CD14-positive monocyte (primary cell): ENCODE data around the gene KRT74. TPM values are rescaled to one million over a fixed set of nuclear protein-coding genes. Genes with fewer than 3 reads are reported as not detected.

Experiments used
- DNase-seq, 3 donors: peaks; one replicate each; pipeline ENCODE4 v3.0.0-alpha.2; 2011 to 2022
- H2AFZ ChIP-seq: 2 replicates; pipeline ENCODE4 v1.6.0; 2012; ENCODE audit warnings: mild to moderate bottlenecking, low read depth, low read length, inconsistent platforms; ENCODE audit not compliant: insufficient read depth, poor library complexity, severe bottlenecking
- H3K27ac ChIP-seq, 2 donors: 1 replicate in 1 of 2; 2 replicates in 1 of 2; pipeline ENCODE4 v1.5.1; 2012 to 2013; ENCODE audit warnings: low read length in 2 of 2, control low read depth in 1 of 2, inconsistent platforms in 1 of 2, low read depth in 1 of 2, mild to moderate bottlenecking in 1 of 2
- H3K27me3 ChIP-seq, 2 donors: one replicate each; pipeline versions ENCODE4 v1.6.0 to v1.6.1; 2011 to 2013; ENCODE audit warnings: low read length in 2 of 2; ENCODE audit not compliant: control insufficient read depth in 2 of 2, insufficient read depth in 2 of 2
- H3K36me3 ChIP-seq, 2 donors: replicated peaks in 1 of 2; 1 replicate in 1 of 2; 2 replicates in 1 of 2; pipeline versions ENCODE4 v1.5.1 to v1.6.1; 2012 to 2013; ENCODE audit warnings: low read length in 2 of 2, control low read depth in 1 of 2, inconsistent platforms in 1 of 2, mild to moderate bottlenecking in 1 of 2; ENCODE audit not compliant: insufficient read depth in 2 of 2, control insufficient read depth in 1 of 2
- H3K4me1 ChIP-seq, 2 donors: 1 replicate in 1 of 2; 2 replicates in 1 of 2; pipeline versions ENCODE4 v1.5.1 to v1.6.1; 2012 to 2013; ENCODE audit warnings: low read length in 2 of 2, control low read depth in 1 of 2, inconsistent platforms in 1 of 2, mild to moderate bottlenecking in 1 of 2, moderate library complexity in 1 of 2; ENCODE audit not compliant: insufficient read depth in 2 of 2, control insufficient read depth in 1 of 2
- H3K4me2 ChIP-seq: replicated peaks from 2 replicates; pipeline ENCODE3; 2012; ENCODE audit warnings: low read length, moderate library complexity, mild to moderate bottlenecking; ENCODE audit not compliant: poor library complexity, severe bottlenecking; ENCODE audit errors: extremely low read depth
- H3K4me3 ChIP-seq, 3 experiments: fragments of 200-600 bp in 1 of 3; sonication (generic) in 1 of 3; replicated peaks in 1 of 3; 1 replicate in 2 of 3; 2 replicates in 1 of 3; pipeline ENCODE4 v1.5.1; 2011 to 2013; ENCODE audit warnings: low read length in 3 of 3, mild to moderate bottlenecking in 3 of 3, control low read depth in 2 of 3, low read depth in 2 of 3, inconsistent platforms in 1 of 3, moderate library complexity in 1 of 3
- H3K79me2 ChIP-seq: 2 replicates; pipeline ENCODE4 v1.6.0; 2012; ENCODE audit warnings: mild to moderate bottlenecking, control low read depth, inconsistent platforms, low read length, moderate library complexity; ENCODE audit not compliant: insufficient read depth
- H3K9ac ChIP-seq: 2 replicates; pipeline ENCODE4 v1.6.0; 2017; ENCODE audit warnings: low read length, mild to moderate bottlenecking; ENCODE audit not compliant: insufficient read depth, poor library complexity, severe bottlenecking
- H3K9me3 ChIP-seq, 2 donors: replicated peaks in 1 of 2; 1 replicate in 1 of 2; 2 replicates in 1 of 2; pipeline versions ENCODE4 v1.5.1 to v1.6.1; 2012 to 2013; ENCODE audit warnings: low read length in 2 of 2, control low read depth in 1 of 2; ENCODE audit not compliant: control insufficient read depth in 1 of 2, insufficient read depth in 1 of 2
- H4K20me1 ChIP-seq: 2 replicates; pipeline ENCODE4 v1.6.0; 2012; ENCODE audit warnings: mild to moderate bottlenecking, low read length, control low read depth, moderate library complexity; ENCODE audit not compliant: insufficient read depth
- H3K27ac Mint-ChIP-seq, 7 donors: one replicate each; pipeline ENCODE4 v1.8.0; 2020; ENCODE audit warnings: mild to moderate bottlenecking in 7 of 7, mixed read lengths in 7 of 7, moderate library complexity in 6 of 7, inconsistent platforms in 2 of 7
- H3K27me3 Mint-ChIP-seq, 3 donors: one replicate each; pipeline ENCODE4 v1.8.0; 2021 to 2022; ENCODE audit warnings: low read depth in 3 of 3, mild to moderate bottlenecking in 3 of 3, mixed read lengths in 3 of 3, moderate library complexity in 3 of 3, inconsistent platforms in 1 of 3
- H3K36me3 Mint-ChIP-seq, 2 donors: one replicate each; pipeline ENCODE4 v1.8.0; 2020; ENCODE audit warnings: mixed read lengths in 2 of 2, inconsistent platforms in 1 of 2, mild to moderate bottlenecking in 1 of 2
- H3K4me1 Mint-ChIP-seq: one replicate; pipeline ENCODE4 v1.8.0; 2020; ENCODE audit warnings: mild to moderate bottlenecking, mixed read lengths
- H3K4me3 Mint-ChIP-seq, 2 donors: one replicate each; pipeline ENCODE4 v1.8.0; 2020; ENCODE audit warnings: mild to moderate bottlenecking in 2 of 2, mixed read lengths in 2 of 2, moderate library complexity in 1 of 2
- H3K9me3 Mint-ChIP-seq, 7 donors: one replicate each; pipeline ENCODE4 v1.8.0; 2020 to 2022; ENCODE audit warnings: mixed read lengths in 7 of 7, mild to moderate bottlenecking in 6 of 7, moderate library complexity in 6 of 7, inconsistent platforms in 2 of 7
- WGBS: methylation state at CpG from one replicate; pipeline ENCODE4 v1.1.5; 2013; ENCODE audit warnings: missing lambda C conversion rate; ENCODE audit not compliant: insufficient coverage; 5-methylcytosine and 5-hydroxymethylcytosine counted together
- intact Hi-C, 2 donors: fragments of 100-400 bp; cut with micrococcal nuclease; formaldehyde crosslinking; loops; one replicate each; pipeline versions ENCODE4 v1.15.0 to v1.15.1; 2023
- polyA plus RNA-seq, 3 donors: library from polyadenylated mRNA; depleted of rRNA in 1 of 3; unstranded in 2 of 3; stranded (reverse) in 1 of 3; fragments of 300-500 nt in 2 of 3; fragments of >200 nt in 1 of 3; fragmentation: Illumina TruSeq in 2 of 3; gene quantifications; 1 replicate in 2 of 3; 2 replicates in 1 of 3; pipeline ENCODE4 v1.2.3, GENCODE V29; 2012 to 2021
- TF ChIP-seq, protein P1 (sequence below): fragments of 200-600 bp; IDR thresholded peaks from one replicate; pipeline ENCODE4 v1.8.0; 2022; ENCODE audit warnings: antibody characterized with exemption, mild to moderate bottlenecking

KRT74 gene
- polyA plus RNA-seq, 3 donors: not detected

GRCh38 chr12:52604859-52605258, 31.2 kb upstream of the KRT74 start:
- H3K27ac Mint-ChIP-seq: no peak overlapping the region
- H3K4me3 Mint-ChIP-seq: no peak overlapping the region
- peaks cover 0 to 11% (median 5%) of the 10 kb centered on the region in 7 donors for H3K9me3 Mint-ChIP-seq
- Histone ChIP-seq H3K36me3 (no peaks in the 10 kb centered on the region), H3K27ac (no peak overlapping the region), H4K20me1 (no peaks in the 10 kb centered on the region), H3K27me3 (peaks cover 14 to 21% of the 10 kb centered on the region in 2 donors), H2AFZ (no peak overlapping the region), H3K4me2 (no peak overlapping the region), H3K9me3 (peaks cover 0 to 5% of the 10 kb centered on the region in 2 donors), H3K79me2 (no peaks in the 10 kb centered on the region), H3K9ac (no peak overlapping the region), H3K4me3 (no peak overlapping the region), H3K4me1 (no peaks in the 10 kb centered on the region)
- intact Hi-C loops: no loop called here
- H3K4me1 Mint-ChIP-seq: no peaks in the 10 kb centered on the region
- no peaks in the 10 kb centered on the region for H3K36me3 Mint-ChIP-seq
- TF ChIP-seq, protein P1, sequence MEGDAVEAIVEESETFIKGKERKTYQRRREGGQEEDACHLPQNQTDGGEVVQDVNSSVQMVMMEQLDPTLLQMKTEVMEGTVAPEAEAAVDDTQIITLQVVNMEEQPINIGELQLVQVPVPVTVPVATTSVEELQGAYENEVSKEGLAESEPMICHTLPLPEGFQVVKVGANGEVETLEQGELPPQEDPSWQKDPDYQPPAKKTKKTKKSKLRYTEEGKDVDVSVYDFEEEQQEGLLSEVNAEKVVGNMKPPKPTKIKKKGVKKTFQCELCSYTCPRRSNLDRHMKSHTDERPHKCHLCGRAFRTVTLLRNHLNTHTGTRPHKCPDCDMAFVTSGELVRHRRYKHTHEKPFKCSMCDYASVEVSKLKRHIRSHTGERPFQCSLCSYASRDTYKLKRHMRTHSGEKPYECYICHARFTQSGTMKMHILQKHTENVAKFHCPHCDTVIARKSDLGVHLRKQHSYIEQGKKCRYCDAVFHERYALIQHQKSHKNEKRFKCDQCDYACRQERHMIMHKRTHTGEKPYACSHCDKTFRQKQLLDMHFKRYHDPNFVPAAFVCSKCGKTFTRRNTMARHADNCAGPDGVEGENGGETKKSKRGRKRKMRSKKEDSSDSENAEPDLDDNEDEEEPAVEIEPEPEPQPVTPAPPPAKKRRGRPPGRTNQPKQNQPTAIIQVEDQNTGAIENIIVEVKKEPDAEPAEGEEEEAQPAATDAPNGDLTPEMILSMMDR: no peak
- H3K27me3 Mint-ChIP-seq: peaks cover 21 to 35% (median 25%) of the 10 kb centered on the region in 3 donors
- DNase-seq: no peak

DNA sequence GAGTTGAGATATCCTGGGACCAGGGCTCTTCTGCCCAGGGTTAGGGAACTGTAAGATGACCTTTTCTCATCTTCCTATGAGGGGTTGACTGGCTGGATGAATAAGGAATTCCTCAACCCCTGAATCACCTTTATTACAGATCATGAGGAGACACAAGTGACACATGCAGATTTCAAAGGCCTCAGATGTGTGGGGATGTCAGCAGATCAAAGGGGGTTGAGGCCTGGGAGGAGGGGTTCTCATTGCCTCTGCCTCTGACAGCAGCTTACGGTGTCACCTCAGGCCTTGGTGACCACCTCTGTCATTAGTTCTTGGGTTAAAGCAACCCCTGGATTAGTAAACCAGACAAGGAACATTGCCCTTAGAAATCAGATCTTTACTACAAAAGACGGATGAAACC, 29.7 kb upstream of the KRT74 start:
- intact Hi-C loops: no loop called here
- no peak for DNase-seq
- H3K4me3 ChIP-seq: no peak overlapping the region
- H3K27ac ChIP-seq: no peak overlapping the region
- H3K79me2 ChIP-seq: no peaks in the 10 kb centered on the region
- WGBS: no CpG with 5 or more reads among the region's 2 CpGs
- H3K36me3 Mint-ChIP-seq: no peaks in the 10 kb centered on the region
- H3K36me3 ChIP-seq: no peaks in the 10 kb centered on the region
- H4K20me1 ChIP-seq: no peaks in the 10 kb centered on the region
- no peak overlapping the region for H2AFZ ChIP-seq
- H3K4me1 ChIP-seq: no peaks in the 10 kb centered on the region
- H3K27ac Mint-ChIP-seq: no peak overlapping the region
- no peak overlapping the region for H3K9ac ChIP-seq
- H3K4me3 Mint-ChIP-seq: no peak overlapping the region
- peaks cover 0 to 5% of the 10 kb centered on the region in 2 donors for H3K9me3 ChIP-seq
- H3K9me3 Mint-ChIP-seq: peaks cover 0 to 11% (median 5%) of the 10 kb centered on the region in 7 donors
- H3K4me2 ChIP-seq: no peak overlapping the region
- H3K4me1 Mint-ChIP-seq: no peaks in the 10 kb centered on the region
- H3K27me3 ChIP-seq: peaks cover 16 to 28% of the 10 kb centered on the region in 2 donors
- TF ChIP-seq, protein P1: no peak
- peaks cover 23 to 39% (median 29%) of the 10 kb centered on the region in 3 donors for H3K27me3 Mint-ChIP-seq
